ENCODE results near the gene HAUS6.

- TF ChIP-seq YY1 (IDR thresholded peaks at IDR 0.05; ENCODE audit: low read depth, low read length) = no peak
- no peak for TF ChIP-seq EZH2 (IDR thresholded peaks at IDR 0.05; ENCODE audit: low read depth, low read length, severe bottlenecking)
These were observed 71.8 kb downstream of the HAUS6 start for GRCh38 chr9:19030899-19031298.
